Activated CD8-positive, alpha-beta memory T cell treated with anti-CD3 and anti-CD28 coated beads, Interleukin-2, amount 10 ng/mL, durations not matched to agents 7 days and 5 days (primary cell): ENCODE results near the gene AVPR1A. TPM values are rescaled to one million over a fixed set of nuclear protein-coding genes. Genes with fewer than 3 reads are reported as not detected.
"Not testable (repeated sequence)": the region's sequence is repeated elsewhere in the genome, so short reads cannot be mapped to it uniquely, and the experiment has no call there.

Source experiments
- ATAC-seq: fragments of 150-1000 bp; cut with Tn5 transposase; one replicate; pipeline ENCODE4 v1.10.0; 2021; ENCODE audit warnings: moderate library complexity
- CTCF ChIA-PET: fragments of 350-600 bp; sonication (Branson Sonifier 250); formaldehyde crosslinking; loops from one replicate; lab custom pipeline; 2021; ENCODE audit warnings: antibody characterized with exemption; lab: Charles Lee
- DNase-seq: peaks from one replicate; pipeline ENCODE4 v3.0.0-alpha.2; 2020
- H3K27ac Mint-ChIP-seq: one replicate; pipeline ENCODE4 v1.8.0; 2021; ENCODE audit warnings: mild to moderate bottlenecking, mixed read lengths
- H3K27me3 Mint-ChIP-seq: one replicate; pipeline ENCODE4 v1.8.0; 2021; ENCODE audit warnings: mixed read lengths
- H3K36me3 Mint-ChIP-seq: one replicate; pipeline ENCODE4 v1.8.0; 2021; ENCODE audit warnings: mild to moderate bottlenecking, mixed read lengths
- H3K4me1 Mint-ChIP-seq: one replicate; pipeline ENCODE4 v1.8.0; 2021; ENCODE audit warnings: mixed read lengths
- H3K4me3 Mint-ChIP-seq: one replicate; pipeline ENCODE4 v1.8.0; 2021; ENCODE audit warnings: mild to moderate bottlenecking, moderate library complexity, mixed read lengths
- H3K9me3 Mint-ChIP-seq: one replicate; pipeline ENCODE4 v1.8.0; 2022; ENCODE audit warnings: low read depth, mixed read lengths
- total RNA-seq, 2 experiments: library from RNA; stranded (reverse); gene quantifications; one replicate each; pipeline ENCODE4 v1.2.3, GENCODE V29; 2021

Gene AVPR1A
- not detected for total RNA-seq

- no peak for ATAC-seq
- Mint-ChIP-seq H3K27me3 (peaks cover 62% of the 10 kb centered on the region), H3K27ac (peak within 1 kb of the TSS; percentile 62), H3K4me1 (peaks cover 14% of the 10 kb centered on the region), H3K9me3 (no peaks in the 10 kb centered on the region), H3K36me3 (peaks cover 7% of the 10 kb centered on the region), H3K4me3 (peak within 1 kb of the TSS; percentile 7)
- CTCF ChIA-PET = no interaction called here
- DNase-seq = no peak
These were observed at the start of gene AVPR1A for GRCh38 chr12:63150713-63151622. TSS of gene AVPR1A (minus strand) at chr12:63151201. CDS start at chr12:63150836, 365 bp downstream.

- Mint-ChIP-seq H3K27me3 (no peaks in the 10 kb centered on the region), H3K9me3 (peaks cover 5% of the 10 kb centered on the region), H3K4me3 (no peak overlapping the region), H3K4me1 (no peaks in the 10 kb centered on the region), H3K27ac (no peak overlapping the region), H3K36me3 (no peaks in the 10 kb centered on the region)
- CTCF ChIA-PET = no interaction called here
- DNase-seq (no peak), ATAC-seq (no peak)
These were observed 45.2 kb upstream of the AVPR1A start for GRCh38 chr12:63196168-63196567.

- Mint-ChIP-seq H3K27me3 (no peaks in the 10 kb centered on the region), H3K4me3 (no peak overlapping the region), H3K27ac (no peak overlapping the region), H3K36me3 (no peaks in the 10 kb centered on the region), H3K9me3 (peaks cover 16% of the 10 kb centered on the region), H3K4me1 (no peaks in the 10 kb centered on the region)
- DNase-seq (no peak), ATAC-seq (no peak)
- CTCF ChIA-PET = no interaction called here
These were observed 28.2 kb upstream of the AVPR1A start for GRCh38 chr12:63179224-63179623.

GRCh38 chr12:63170321-63170720 lies 19.3 kb upstream of the AVPR1A start:
- ATAC-seq = no peak

GRCh38 chr12:63167741-63168140 lies 16.7 kb upstream of the AVPR1A start:
- ATAC-seq, CTCF ChIA-PET, H3K36me3 Mint-ChIP-seq, H3K9me3 Mint-ChIP-seq, H3K27me3 Mint-ChIP-seq, H3K4me1 Mint-ChIP-seq, H3K4me3 Mint-ChIP-seq, H3K27ac Mint-ChIP-seq, DNase-seq: not testable (repeated sequence)

More at GRCh38 chr12:63170321-63170720, 19.3 kb upstream of the AVPR1A start:
- Mint-ChIP-seq H3K36me3 (no peaks in the 10 kb centered on the region), H3K27ac (no peak overlapping the region), H3K4me3 (no peak overlapping the region), H3K4me1 (no peaks in the 10 kb centered on the region), H3K27me3 (no peaks in the 10 kb centered on the region), H3K9me3 (peaks cover 4% of the 10 kb centered on the region)
- CTCF ChIA-PET = no interaction called here
- no peak for DNase-seq

- Mint-ChIP-seq H3K27me3 (no peaks in the 10 kb centered on the region), H3K4me3 (no peak overlapping the region), H3K36me3 (no peaks in the 10 kb centered on the region), H3K9me3 (no peaks in the 10 kb centered on the region), H3K4me1 (no peaks in the 10 kb centered on the region), H3K27ac (no peak overlapping the region)
- CTCF ChIA-PET = no interaction called here
- no peak for DNase-seq
- ATAC-seq = no peak
These were observed 13.9 kb upstream of the AVPR1A start for GRCh38 chr12:63164911-63165310.

- Mint-ChIP-seq H3K9me3 (no peaks in the 10 kb centered on the region), H3K4me3 (no peak overlapping the region), H3K36me3 (no peaks in the 10 kb centered on the region), H3K27ac (no peak overlapping the region), H3K4me1 (no peaks in the 10 kb centered on the region), H3K27me3 (no peaks in the 10 kb centered on the region)
- DNase-seq (no peak), ATAC-seq (no peak)
- CTCF ChIA-PET = no interaction called here
These were observed 12.5 kb upstream of the AVPR1A start for GRCh38 chr12:63163541-63163940.

GRCh38 chr12:63155375-63155774 lies 4.4 kb upstream of the AVPR1A start:
- Mint-ChIP-seq H3K27ac (no peak overlapping the region), H3K27me3 (peaks cover 34% of the 10 kb centered on the region), H3K9me3 (no peaks in the 10 kb centered on the region), H3K36me3 (peaks cover 3% of the 10 kb centered on the region), H3K4me1 (peaks cover 8% of the 10 kb centered on the region), H3K4me3 (no peak overlapping the region)
- DNase-seq = no peak
- CTCF ChIA-PET = no interaction called here
- no peak for ATAC-seq

GRCh38 chr12:63154560-63154959 lies 3.6 kb upstream of the AVPR1A start:
- Mint-ChIP-seq H3K36me3 (peaks cover 7% of the 10 kb centered on the region), H3K9me3 (no peaks in the 10 kb centered on the region), H3K27ac (no peak overlapping the region), H3K4me1 (peaks cover 14% of the 10 kb centered on the region), H3K4me3 (no peak overlapping the region), H3K27me3 (peaks cover 42% of the 10 kb centered on the region)
- CTCF ChIA-PET = no interaction called here
- no peak for ATAC-seq
- no peak for DNase-seq

- CTCF ChIA-PET = no interaction called here
- H3K4me3 Mint-ChIP-seq = no peak overlapping the region
- H3K9me3 Mint-ChIP-seq = no peaks in the 10 kb centered on the region
- ATAC-seq (no peak), DNase-seq (no peak)
- H3K27ac Mint-ChIP-seq = no peak overlapping the region
- peaks cover 14% of the 10 kb centered on the region for H3K4me1 Mint-ChIP-seq
- peaks cover 57% of the 10 kb centered on the region for H3K27me3 Mint-ChIP-seq
- peaks cover 7% of the 10 kb centered on the region for H3K36me3 Mint-ChIP-seq
These were observed 1.3 kb upstream of the AVPR1A start for GRCh38 chr12:63152321-63152700.

GRCh38 chr12:63151623-63152320 lies 771 bp upstream of the AVPR1A start:
- Mint-ChIP-seq H3K9me3 (no peaks in the 10 kb centered on the region), H3K27ac (peak overlapping the region; percentile 62), H3K4me1 (peaks cover 14% of the 10 kb centered on the region), H3K36me3 (peaks cover 7% of the 10 kb centered on the region), H3K27me3 (peaks cover 59% of the 10 kb centered on the region), H3K4me3 (peak overlapping the region; percentile 7)
- CTCF ChIA-PET = no interaction called here
- ATAC-seq = no peak
- no peak for DNase-seq

GRCh38 chr12:63149909-63150712 lies 890 bp downstream of the AVPR1A start:
- Mint-ChIP-seq H3K27ac (no peak overlapping the region), H3K36me3 (peaks cover 7% of the 10 kb centered on the region), H3K9me3 (no peaks in the 10 kb centered on the region), H3K4me3 (no peak overlapping the region), H3K4me1 (peaks cover 14% of the 10 kb centered on the region), H3K27me3 (peaks cover 59% of the 10 kb centered on the region)
- no peak for DNase-seq
- no peak for ATAC-seq
- CTCF ChIA-PET = no interaction called here

- Mint-ChIP-seq H3K4me3 (no peak overlapping the region), H3K9me3 (no peaks in the 10 kb centered on the region), H3K27me3 (peaks cover 20% of the 10 kb centered on the region), H3K4me1 (peaks cover under 1% of the 10 kb centered on the region), H3K27ac (no peak overlapping the region), H3K36me3 (peaks cover under 1% of the 10 kb centered on the region)
- ATAC-seq = no peak
- CTCF ChIA-PET = no interaction called here
- DNase-seq = no peak
These were observed 6.4 kb downstream of the AVPR1A start for GRCh38 chr12:63144556-63144955.
